Large intestine (tissue), 3 donors: Measurements from ENCODE around the gene TUFT1. TPM values are rescaled to one million over a fixed set of nuclear protein-coding genes. Genes with fewer than 3 reads are reported as not detected.

Experiments
- DNase-seq, 2 donors: peaks; one replicate each; pipeline versions ENCODE4 v3.0.0 to v3.0.0-alpha.2; 2013
- H3K27ac ChIP-seq: one replicate; pipeline ENCODE4 v1.5.1; 2013; ENCODE audit warnings: low read length
- H3K27me3 ChIP-seq: 2 replicates; pipeline ENCODE4 v1.6.1; 2013; ENCODE audit warnings: low read length; ENCODE audit not compliant: control insufficient read depth, insufficient read depth
- H3K36me3 ChIP-seq: 2 replicates; pipeline ENCODE4 v1.6.1; 2013; ENCODE audit warnings: low read length; ENCODE audit not compliant: control insufficient read depth, insufficient read depth
- H3K4me1 ChIP-seq: one replicate; pipeline ENCODE4 v1.6.1; 2013; ENCODE audit warnings: low read length; ENCODE audit not compliant: control insufficient read depth, insufficient read depth
- H3K4me3 ChIP-seq: one replicate; pipeline ENCODE4 v1.5.1; 2013; ENCODE audit warnings: low read length
- H3K9me3 ChIP-seq: one replicate; pipeline ENCODE4 v1.6.1; 2013; ENCODE audit warnings: mild to moderate bottlenecking, low read depth, low read length, moderate library complexity; ENCODE audit not compliant: control insufficient read depth
- WGBS: methylation state at CpG from one replicate; pipeline ENCODE4 v1.1.5; 2013; ENCODE audit warnings: low lambda C conversion rate; ENCODE audit not compliant: insufficient coverage; 5-methylcytosine and 5-hydroxymethylcytosine counted together
- polyA plus RNA-seq: library from polyadenylated mRNA; unstranded; fragments of 120-200 nt; gene quantifications from one replicate; pipeline ENCODE4 v1.2.1, GENCODE V29; 2013

Gene TUFT1
- polyA plus RNA-seq, 1 donor = 24.1 TPM

DNA sequence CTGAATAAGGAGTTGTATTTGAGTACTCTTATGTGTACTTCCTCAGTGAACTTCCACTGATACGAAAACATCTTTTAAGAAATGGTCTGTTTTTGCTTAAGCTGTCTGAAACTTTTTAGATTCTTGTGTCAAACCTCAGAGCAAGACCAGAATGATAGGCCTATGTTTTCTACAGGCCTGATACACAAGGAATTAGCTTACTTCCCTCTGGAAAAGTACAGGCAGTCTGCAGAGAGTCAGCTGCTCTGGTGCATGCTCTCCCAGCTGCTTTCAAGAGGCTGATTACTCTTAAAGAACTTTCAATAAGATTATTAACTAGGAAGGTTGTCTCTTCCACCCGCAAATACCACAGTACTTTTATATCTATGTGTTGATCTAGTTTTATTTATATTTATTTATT is 81.2 kb downstream of the TUFT1 start:
- WGBS = no CpG with 5 or more reads among the region's 2 CpGs
- no peak for DNase-seq

DNA sequence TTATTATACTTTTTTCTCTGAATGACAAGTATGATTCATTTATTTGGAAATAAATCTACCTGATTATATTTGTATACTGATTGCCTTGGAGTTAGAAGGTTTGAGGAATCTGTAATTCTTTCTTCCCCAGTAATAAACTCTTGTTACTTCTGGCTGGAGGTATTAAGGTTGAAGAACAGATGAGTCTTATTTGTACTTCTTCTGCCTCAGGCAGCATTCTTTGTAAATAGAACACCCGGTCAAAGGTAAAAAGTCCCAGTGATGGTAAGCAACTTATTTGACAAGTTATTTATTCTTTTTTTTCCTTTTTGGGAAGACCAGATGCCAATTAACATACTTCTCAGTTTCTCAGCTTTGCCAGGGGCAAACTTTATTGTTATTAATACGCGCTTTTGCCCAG is 84.7 kb downstream of the TUFT1 start:
- no peak for DNase-seq
- Histone ChIP-seq H3K4me1 (peaks cover 2% of the 10 kb centered on the region), H3K27ac (no peak overlapping the region), H3K36me3 (peaks cover 2% of the 10 kb centered on the region), H3K9me3 (no peaks in the 10 kb centered on the region), H3K4me3 (no peak overlapping the region), H3K27me3 (no peaks in the 10 kb centered on the region)
- no CpG with 5 or more reads among the region's 3 CpGs for WGBS

More for the DNA sequence above, 81.2 kb downstream of the TUFT1 start:
- H3K4me1 ChIP-seq = peaks cover 18% of the 10 kb centered on the region
- H3K4me3 ChIP-seq = no peak overlapping the region
- peaks cover 2% of the 10 kb centered on the region for H3K36me3 ChIP-seq
- H3K27me3 ChIP-seq = no peaks in the 10 kb centered on the region
- H3K27ac ChIP-seq = no peak overlapping the region
- H3K9me3 ChIP-seq = no peaks in the 10 kb centered on the region

DNA sequence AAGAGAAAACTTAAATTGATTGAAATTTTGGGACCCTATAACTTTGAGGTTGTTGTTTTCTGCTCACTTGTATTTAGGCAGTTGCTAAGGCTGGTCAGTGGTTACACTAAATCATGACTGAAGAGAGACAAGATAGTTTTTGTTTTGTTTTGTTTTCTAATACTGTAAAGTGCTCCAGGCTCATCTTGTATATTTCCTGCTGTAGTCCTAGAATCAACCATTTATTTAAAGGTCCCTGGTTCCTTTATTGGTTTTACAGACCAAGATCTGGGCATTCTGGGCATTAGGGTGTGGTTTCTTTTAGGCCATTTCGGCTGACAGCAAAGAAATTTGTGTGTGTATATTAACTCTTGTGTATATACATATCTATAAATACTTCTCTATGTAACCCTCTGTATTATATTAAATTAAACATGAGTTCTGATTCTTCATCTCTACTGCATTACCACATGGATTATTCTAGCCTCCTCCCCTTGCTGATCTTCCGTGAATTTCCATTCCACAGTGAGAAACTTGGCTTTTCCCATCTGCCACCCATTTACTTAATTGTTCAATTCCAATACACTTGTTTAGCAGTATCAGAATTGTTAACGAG is 86.7 kb downstream of the TUFT1 start:
- 100% methylated on average over 2 of the region's 3 CpGs for WGBS
- no peak overlapping the region for H3K4me3 ChIP-seq
- H3K27ac ChIP-seq = no peak overlapping the region
- peaks cover 2% of the 10 kb centered on the region for H3K36me3 ChIP-seq
- H3K27me3 ChIP-seq = no peaks in the 10 kb centered on the region
- H3K9me3 ChIP-seq = no peaks in the 10 kb centered on the region
- H3K4me1 ChIP-seq = no peaks in the 10 kb centered on the region
- DNase-seq = no peak

DNA sequence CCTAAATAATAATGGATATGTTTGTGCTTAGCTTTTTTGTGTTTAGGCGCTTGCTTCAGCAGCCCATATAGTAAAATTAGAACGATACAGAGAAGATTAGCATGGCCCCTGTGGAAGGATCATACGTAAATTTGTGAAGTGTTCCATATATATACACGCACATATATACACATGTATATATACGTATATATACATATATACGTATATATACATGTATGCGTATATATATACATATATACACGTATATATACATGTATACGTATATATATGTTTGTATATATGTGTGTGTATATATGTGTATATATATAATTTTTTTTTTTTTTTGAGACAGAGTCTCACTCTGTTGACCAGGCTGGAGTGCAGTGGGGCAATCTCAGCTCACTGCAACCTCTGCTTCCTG is 89.2 kb downstream of the TUFT1 start:
- H3K4me1 ChIP-seq = no peaks in the 10 kb centered on the region
- no peaks in the 10 kb centered on the region for H3K36me3 ChIP-seq
- H3K27me3 ChIP-seq = no peaks in the 10 kb centered on the region
- no peak overlapping the region for H3K4me3 ChIP-seq
- H3K27ac ChIP-seq = no peak overlapping the region
- H3K9me3 ChIP-seq = no peaks in the 10 kb centered on the region
- WGBS = no CpG with 5 or more reads among the region's 9 CpGs
- DNase-seq = no peak

Other genes with a start within 250 kb of the TUFT1 start
- 51.9 TPM for gene PI4KB, start 212.9 kb upstream of the TUFT1 start, polyA plus RNA-seq
- 41.4 TPM for gene RFX5, start 193.1 kb upstream of the TUFT1 start, polyA plus RNA-seq
- 97.9 TPM for gene SELENBP1, start 167.6 kb upstream of the TUFT1 start, polyA plus RNA-seq
- 234 TPM for gene PSMB4, start 140.7 kb upstream of the TUFT1 start, polyA plus RNA-seq
- gene POGZ, start 80.8 kb upstream of the TUFT1 start, polyA plus RNA-seq = 91.5 TPM
- gene CGN, start 28.9 kb upstream of the TUFT1 start, polyA plus RNA-seq = 145 TPM
- gene SNX27, start 71.7 kb downstream of the TUFT1 start, polyA plus RNA-seq = 20.0 TPM
- 57.1 TPM for gene CELF3, start 176.5 kb downstream of the TUFT1 start, polyA plus RNA-seq
- gene RIIAD1, start 181.2 kb downstream of the TUFT1 start, polyA plus RNA-seq = 13.5 TPM
- gene MRPL9, start 223.2 kb downstream of the TUFT1 start, polyA plus RNA-seq = 58.3 TPM